DOHH2 (cell line): ENCODE measurements around the gene SNX1.

Experiments
- CTCF ChIP-seq: fragments of 200-600 bp; sonication (generic); IDR thresholded peaks from one replicate; pipeline ENCODE4 v1.5.1; 2014; ENCODE audit warnings: antibody characterized with exemption, mild to moderate bottlenecking, low read depth, low read length; ENCODE audit not compliant: poor library complexity, severe bottlenecking
- EZH2phosphoT487 ChIP-seq: fragments of 200-600 bp; sonication (generic); IDR thresholded peaks from 2 replicates; pipeline ENCODE4 v1.6.1; 2017; ENCODE audit warnings: borderline replicate concordance, mild to moderate bottlenecking, antibody characterized with exemption, low read length, moderate library complexity, mixed read lengths

- TF ChIP-seq CTCF (no peak), EZH2phosphoT487 (no peak)
Measured at GRCh38 chr15:64130159-64130558, 34.4 kb downstream of the SNX1 start.
